GM23338 (cell line): ENCODE results near the gene CPSF4L. TPM values are rescaled to one million over a fixed set of nuclear protein-coding genes. Genes with fewer than 3 reads are reported as not detected.

Source experiments
- ATAC-seq: fragments of 200-7000 bp; cut with Tn5 transposase; 3 replicates; pipeline ENCODE4 v1.9.1; 2020
- DNase-seq: peaks from one replicate; pipeline ENCODE4 v3.0.0-alpha.2; 2015; ENCODE audit warnings: low spot score
- H2AFZ ChIP-seq: fragments of 200-600 bp; sonication (generic); 2 replicates; pipeline ENCODE4 v1.8.0; 2016; ENCODE audit warnings: antibody characterized with exemption, mild to moderate bottlenecking, moderate library complexity
- H3F3A ChIP-seq: fragments of 200-600 bp; sonication (generic); replicated peaks from 2 replicates; pipeline ENCODE4 v1.8.0; 2017; ENCODE audit warnings: antibody characterized with exemption, mixed run types, low read depth
- H3K27ac ChIP-seq: fragments of 200-600 bp; sonication (generic); 2 replicates; pipeline ENCODE4 v1.6.1; 2016; ENCODE audit warnings: low read depth
- H3K27me3 ChIP-seq: fragments of 200-600 bp; sonication (generic); 2 replicates; pipeline ENCODE4 v1.8.0; 2016; ENCODE audit warnings: mild to moderate bottlenecking, mixed run types, moderate library complexity; ENCODE audit not compliant: insufficient read depth
- H3K36me3 ChIP-seq: fragments of 200-600 bp; sonication (generic); 2 replicates; pipeline ENCODE4 v1.8.0; 2016; ENCODE audit warnings: mild to moderate bottlenecking; ENCODE audit not compliant: insufficient read depth
- H3K4me1 ChIP-seq: fragments of 200-600 bp; sonication (generic); 2 replicates; pipeline ENCODE4 v1.8.0; 2016; ENCODE audit warnings: mild to moderate bottlenecking, moderate library complexity; ENCODE audit not compliant: insufficient read depth
- H3K4me2 ChIP-seq: fragments of 200-600 bp; sonication (generic); 2 replicates; pipeline ENCODE4 v1.7.1; 2017; ENCODE audit warnings: mixed run types
- H3K4me3 ChIP-seq: fragments of 200-600 bp; sonication (generic); 2 replicates; pipeline ENCODE4 v1.6.1; 2016; ENCODE audit warnings: mixed run types
- H3K79me2 ChIP-seq: fragments of 200-600 bp; sonication (generic); replicated peaks from 2 replicates; pipeline ENCODE4 v1.8.0; 2017; ENCODE audit warnings: mild to moderate bottlenecking; ENCODE audit not compliant: insufficient read depth
- H3K9me2 ChIP-seq: fragments of 200-600 bp; sonication (generic); 2 replicates; pipeline ENCODE4 v1.8.0; 2017; ENCODE audit not compliant: insufficient read depth
- H4K20me1 ChIP-seq: fragments of 200-600 bp; sonication (generic); replicated peaks from 2 replicates; pipeline ENCODE4 v1.8.0; 2017; ENCODE audit warnings: mild to moderate bottlenecking; ENCODE audit not compliant: insufficient read depth
- H3K27ac Mint-ChIP-seq: 2 replicates; pipeline ENCODE4 v1.8.0; 2020; ENCODE audit warnings: inconsistent platforms, mild to moderate bottlenecking, moderate library complexity, mixed read lengths
- H3K27me3 Mint-ChIP-seq: 3 replicates; pipeline ENCODE4 v1.8.0; 2022; ENCODE audit warnings: low read depth, mild to moderate bottlenecking, moderate library complexity, mixed read lengths, inconsistent platforms; ENCODE audit not compliant: insufficient read depth, poor library complexity
- H3K36me3 Mint-ChIP-seq: 3 replicates; pipeline ENCODE4 v1.8.0; 2021; ENCODE audit warnings: low read depth, mild to moderate bottlenecking, inconsistent platforms, moderate library complexity, mixed read lengths
- H3K4me1 Mint-ChIP-seq: 3 replicates; pipeline ENCODE4 v1.8.0; 2020; ENCODE audit warnings: mild to moderate bottlenecking, inconsistent platforms, mixed read lengths
- H3K4me3 Mint-ChIP-seq: 3 replicates; pipeline ENCODE4 v1.8.0; 2021; ENCODE audit warnings: moderate library complexity, mild to moderate bottlenecking, inconsistent platforms, mixed read lengths
- H3K9me3 Mint-ChIP-seq: 3 replicates; pipeline ENCODE4 v1.8.0; 2020; ENCODE audit warnings: moderate library complexity, mild to moderate bottlenecking, inconsistent platforms, mixed read lengths
- EZH2 ChIP-seq: fragments of 200-600 bp; sonication (generic); IDR thresholded peaks from one replicate; pipeline ENCODE4 v1.8.0; 2017; ENCODE audit warnings: antibody characterized with exemption, mild to moderate bottlenecking, low read depth; ENCODE audit not compliant: unreplicated experiment
- polyA plus RNA-seq: library from polyadenylated mRNA; unstranded; fragments of >200 nt; fragmentation: Nextera tagmentation; extraction: Ambion mirVana; gene quantifications from 2 replicates; pipeline ENCODE4 v1.2.1, GENCODE V29; 2016
- total RNA-seq: library from RNA; depleted of rRNA; stranded (reverse); fragments of >200 nt; shearing (Covaris generic); gene quantifications from 2 replicates; pipeline ENCODE4 v1.2.3, GENCODE V29; 2014
- TF ChIP-seq, protein P1 (sequence below): IDR thresholded peaks from one replicate; pipeline ENCODE4 v1.6.1; 2018; ENCODE audit warnings: antibody characterized with exemption; ENCODE audit not compliant: unreplicated experiment
- TF ChIP-seq, protein P2 (sequence below), 2 experiments: fragments of 200-600 bp in 1 of 2; sonication (generic) in 1 of 2; conservative IDR thresholded peaks; 2 replicates each; pipeline versions ENCODE4 v1.5.1 to v1.6.1; 2016 to 2017; ENCODE audit warnings: antibody characterized with exemption in 2 of 2, low read depth in 2 of 2, mild to moderate bottlenecking in 2 of 2, moderate library complexity in 1 of 2
- TF ChIP-seq, protein P3 (sequence below): fragments of 250-450 bp; sonication (Bioruptor Pico); IDR thresholded peaks from 2 replicates; pipeline ENCODE4 v1.5.0; 2020; ENCODE audit warnings: mild to moderate bottlenecking, moderate library complexity
- TF ChIP-seq, protein P4 (sequence below): IDR thresholded peaks from 2 replicates; pipeline ENCODE4 v1.6.1; 2016; ENCODE audit warnings: antibody characterized with exemption

The CPSF4L gene
- total and polyA plus RNA-seq, 2 experiments from 2014 or later, result not detected

DNA sequence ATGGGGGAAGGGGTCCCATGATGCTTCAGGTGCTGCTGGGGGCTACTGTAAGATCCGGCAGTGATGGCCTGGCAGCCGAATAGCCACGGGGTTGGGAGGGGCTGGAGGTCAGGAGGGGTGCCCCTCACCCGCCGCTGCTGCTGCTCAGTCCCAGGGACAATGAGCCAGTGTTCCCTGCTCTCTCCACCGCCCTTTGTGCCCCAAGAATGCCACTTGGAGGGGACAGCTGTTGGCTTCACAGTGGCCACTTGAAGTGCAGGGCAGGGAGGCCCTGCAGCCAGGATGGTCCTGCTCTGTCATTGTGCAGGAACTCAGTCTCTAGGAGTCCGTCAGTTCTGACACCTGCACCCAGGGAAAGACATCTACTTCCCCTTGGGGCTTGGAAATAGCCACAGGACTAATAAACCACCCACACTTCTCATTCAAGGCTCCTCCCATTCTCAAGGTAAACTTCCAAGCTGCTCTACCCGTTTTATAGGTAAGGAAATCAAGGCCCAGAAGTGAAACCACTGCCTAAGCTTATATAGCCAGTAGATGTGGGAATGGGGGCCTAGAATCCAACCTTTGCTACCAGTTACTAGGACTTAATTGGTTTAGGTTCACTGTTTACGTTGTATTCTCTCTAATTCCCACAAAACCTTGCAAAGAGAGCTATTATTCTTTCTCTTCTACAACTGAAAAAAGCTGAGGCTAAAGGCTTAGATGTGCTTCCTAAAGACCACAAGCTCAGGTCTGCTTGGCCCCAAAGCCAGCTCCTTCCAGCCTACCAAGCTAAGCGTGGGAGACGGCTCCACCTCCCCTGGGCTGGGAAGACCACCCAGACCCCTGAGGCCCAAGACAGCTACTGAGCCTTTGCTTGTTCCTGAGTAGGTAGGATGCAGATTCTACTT lies 6.2 kb upstream of the CPSF4L start (continued):
- TF ChIP-seq, protein P1, sequence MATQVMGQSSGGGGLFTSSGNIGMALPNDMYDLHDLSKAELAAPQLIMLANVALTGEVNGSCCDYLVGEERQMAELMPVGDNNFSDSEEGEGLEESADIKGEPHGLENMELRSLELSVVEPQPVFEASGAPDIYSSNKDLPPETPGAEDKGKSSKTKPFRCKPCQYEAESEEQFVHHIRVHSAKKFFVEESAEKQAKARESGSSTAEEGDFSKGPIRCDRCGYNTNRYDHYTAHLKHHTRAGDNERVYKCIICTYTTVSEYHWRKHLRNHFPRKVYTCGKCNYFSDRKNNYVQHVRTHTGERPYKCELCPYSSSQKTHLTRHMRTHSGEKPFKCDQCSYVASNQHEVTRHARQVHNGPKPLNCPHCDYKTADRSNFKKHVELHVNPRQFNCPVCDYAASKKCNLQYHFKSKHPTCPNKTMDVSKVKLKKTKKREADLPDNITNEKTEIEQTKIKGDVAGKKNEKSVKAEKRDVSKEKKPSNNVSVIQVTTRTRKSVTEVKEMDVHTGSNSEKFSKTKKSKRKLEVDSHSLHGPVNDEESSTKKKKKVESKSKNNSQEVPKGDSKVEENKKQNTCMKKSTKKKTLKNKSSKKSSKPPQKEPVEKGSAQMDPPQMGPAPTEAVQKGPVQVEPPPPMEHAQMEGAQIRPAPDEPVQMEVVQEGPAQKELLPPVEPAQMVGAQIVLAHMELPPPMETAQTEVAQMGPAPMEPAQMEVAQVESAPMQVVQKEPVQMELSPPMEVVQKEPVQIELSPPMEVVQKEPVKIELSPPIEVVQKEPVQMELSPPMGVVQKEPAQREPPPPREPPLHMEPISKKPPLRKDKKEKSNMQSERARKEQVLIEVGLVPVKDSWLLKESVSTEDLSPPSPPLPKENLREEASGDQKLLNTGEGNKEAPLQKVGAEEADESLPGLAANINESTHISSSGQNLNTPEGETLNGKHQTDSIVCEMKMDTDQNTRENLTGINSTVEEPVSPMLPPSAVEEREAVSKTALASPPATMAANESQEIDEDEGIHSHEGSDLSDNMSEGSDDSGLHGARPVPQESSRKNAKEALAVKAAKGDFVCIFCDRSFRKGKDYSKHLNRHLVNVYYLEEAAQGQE, result no peak
- TF ChIP-seq, protein P2, sequence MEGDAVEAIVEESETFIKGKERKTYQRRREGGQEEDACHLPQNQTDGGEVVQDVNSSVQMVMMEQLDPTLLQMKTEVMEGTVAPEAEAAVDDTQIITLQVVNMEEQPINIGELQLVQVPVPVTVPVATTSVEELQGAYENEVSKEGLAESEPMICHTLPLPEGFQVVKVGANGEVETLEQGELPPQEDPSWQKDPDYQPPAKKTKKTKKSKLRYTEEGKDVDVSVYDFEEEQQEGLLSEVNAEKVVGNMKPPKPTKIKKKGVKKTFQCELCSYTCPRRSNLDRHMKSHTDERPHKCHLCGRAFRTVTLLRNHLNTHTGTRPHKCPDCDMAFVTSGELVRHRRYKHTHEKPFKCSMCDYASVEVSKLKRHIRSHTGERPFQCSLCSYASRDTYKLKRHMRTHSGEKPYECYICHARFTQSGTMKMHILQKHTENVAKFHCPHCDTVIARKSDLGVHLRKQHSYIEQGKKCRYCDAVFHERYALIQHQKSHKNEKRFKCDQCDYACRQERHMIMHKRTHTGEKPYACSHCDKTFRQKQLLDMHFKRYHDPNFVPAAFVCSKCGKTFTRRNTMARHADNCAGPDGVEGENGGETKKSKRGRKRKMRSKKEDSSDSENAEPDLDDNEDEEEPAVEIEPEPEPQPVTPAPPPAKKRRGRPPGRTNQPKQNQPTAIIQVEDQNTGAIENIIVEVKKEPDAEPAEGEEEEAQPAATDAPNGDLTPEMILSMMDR (conservative IDR thresholded peaks at IDR 0.05; ENCODE audit: low read depth in 2 of 2), result no peak

DNA sequence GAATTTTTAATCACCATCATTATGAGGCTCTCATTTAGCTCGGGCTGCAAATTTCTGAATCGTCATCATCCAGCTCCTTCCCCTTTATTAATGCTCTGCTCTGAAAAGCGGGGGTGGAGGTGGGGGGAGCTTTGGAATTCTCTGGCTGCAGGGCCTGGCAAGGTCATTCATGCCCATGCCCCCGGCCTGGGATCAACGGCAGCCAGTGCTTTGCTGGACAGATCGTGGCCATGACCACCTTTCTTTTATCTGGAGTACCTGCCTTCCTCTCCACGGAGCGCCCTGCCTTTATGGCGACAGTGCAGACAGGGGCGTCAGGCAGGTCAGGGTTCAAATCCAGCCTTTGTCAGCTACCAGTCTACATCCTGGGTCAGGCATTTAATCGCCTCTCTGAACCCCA lies 5.1 kb upstream of the CPSF4L start:
- Histone ChIP-seq H3K27me3 (peaks cover 4% of the 10 kb centered on the region; the same call in 1 of the 2 replicates), H3K4me3 (no peak overlapping the region), H3K36me3 (no peaks in the 10 kb centered on the region), H3K4me2 (no peak overlapping the region), H3F3A (peaks cover 4% of the 10 kb centered on the region; the same call in 1 of the 2 replicates), H3K9me2 (no peaks in the 10 kb centered on the region; the same call in 1 of the 2 replicates), H3K27ac (no peak overlapping the region), H3K4me1 (peaks cover 15% of the 10 kb centered on the region), H2AFZ (no peak overlapping the region), H3K79me2 (no peaks in the 10 kb centered on the region), H4K20me1 (no peaks in the 10 kb centered on the region)
- Mint-ChIP-seq H3K4me1 (peaks cover 17% of the 10 kb centered on the region), H3K27ac (no peak overlapping the region), H3K27me3 (peaks cover 22% of the 10 kb centered on the region), H3K36me3 (no peaks in the 10 kb centered on the region), H3K9me3 (no peaks in the 10 kb centered on the region), H3K4me3 (no peak overlapping the region)
- DNase-seq, result no peak
- ATAC-seq, result no peak
- TF ChIP-seq, protein P3, sequence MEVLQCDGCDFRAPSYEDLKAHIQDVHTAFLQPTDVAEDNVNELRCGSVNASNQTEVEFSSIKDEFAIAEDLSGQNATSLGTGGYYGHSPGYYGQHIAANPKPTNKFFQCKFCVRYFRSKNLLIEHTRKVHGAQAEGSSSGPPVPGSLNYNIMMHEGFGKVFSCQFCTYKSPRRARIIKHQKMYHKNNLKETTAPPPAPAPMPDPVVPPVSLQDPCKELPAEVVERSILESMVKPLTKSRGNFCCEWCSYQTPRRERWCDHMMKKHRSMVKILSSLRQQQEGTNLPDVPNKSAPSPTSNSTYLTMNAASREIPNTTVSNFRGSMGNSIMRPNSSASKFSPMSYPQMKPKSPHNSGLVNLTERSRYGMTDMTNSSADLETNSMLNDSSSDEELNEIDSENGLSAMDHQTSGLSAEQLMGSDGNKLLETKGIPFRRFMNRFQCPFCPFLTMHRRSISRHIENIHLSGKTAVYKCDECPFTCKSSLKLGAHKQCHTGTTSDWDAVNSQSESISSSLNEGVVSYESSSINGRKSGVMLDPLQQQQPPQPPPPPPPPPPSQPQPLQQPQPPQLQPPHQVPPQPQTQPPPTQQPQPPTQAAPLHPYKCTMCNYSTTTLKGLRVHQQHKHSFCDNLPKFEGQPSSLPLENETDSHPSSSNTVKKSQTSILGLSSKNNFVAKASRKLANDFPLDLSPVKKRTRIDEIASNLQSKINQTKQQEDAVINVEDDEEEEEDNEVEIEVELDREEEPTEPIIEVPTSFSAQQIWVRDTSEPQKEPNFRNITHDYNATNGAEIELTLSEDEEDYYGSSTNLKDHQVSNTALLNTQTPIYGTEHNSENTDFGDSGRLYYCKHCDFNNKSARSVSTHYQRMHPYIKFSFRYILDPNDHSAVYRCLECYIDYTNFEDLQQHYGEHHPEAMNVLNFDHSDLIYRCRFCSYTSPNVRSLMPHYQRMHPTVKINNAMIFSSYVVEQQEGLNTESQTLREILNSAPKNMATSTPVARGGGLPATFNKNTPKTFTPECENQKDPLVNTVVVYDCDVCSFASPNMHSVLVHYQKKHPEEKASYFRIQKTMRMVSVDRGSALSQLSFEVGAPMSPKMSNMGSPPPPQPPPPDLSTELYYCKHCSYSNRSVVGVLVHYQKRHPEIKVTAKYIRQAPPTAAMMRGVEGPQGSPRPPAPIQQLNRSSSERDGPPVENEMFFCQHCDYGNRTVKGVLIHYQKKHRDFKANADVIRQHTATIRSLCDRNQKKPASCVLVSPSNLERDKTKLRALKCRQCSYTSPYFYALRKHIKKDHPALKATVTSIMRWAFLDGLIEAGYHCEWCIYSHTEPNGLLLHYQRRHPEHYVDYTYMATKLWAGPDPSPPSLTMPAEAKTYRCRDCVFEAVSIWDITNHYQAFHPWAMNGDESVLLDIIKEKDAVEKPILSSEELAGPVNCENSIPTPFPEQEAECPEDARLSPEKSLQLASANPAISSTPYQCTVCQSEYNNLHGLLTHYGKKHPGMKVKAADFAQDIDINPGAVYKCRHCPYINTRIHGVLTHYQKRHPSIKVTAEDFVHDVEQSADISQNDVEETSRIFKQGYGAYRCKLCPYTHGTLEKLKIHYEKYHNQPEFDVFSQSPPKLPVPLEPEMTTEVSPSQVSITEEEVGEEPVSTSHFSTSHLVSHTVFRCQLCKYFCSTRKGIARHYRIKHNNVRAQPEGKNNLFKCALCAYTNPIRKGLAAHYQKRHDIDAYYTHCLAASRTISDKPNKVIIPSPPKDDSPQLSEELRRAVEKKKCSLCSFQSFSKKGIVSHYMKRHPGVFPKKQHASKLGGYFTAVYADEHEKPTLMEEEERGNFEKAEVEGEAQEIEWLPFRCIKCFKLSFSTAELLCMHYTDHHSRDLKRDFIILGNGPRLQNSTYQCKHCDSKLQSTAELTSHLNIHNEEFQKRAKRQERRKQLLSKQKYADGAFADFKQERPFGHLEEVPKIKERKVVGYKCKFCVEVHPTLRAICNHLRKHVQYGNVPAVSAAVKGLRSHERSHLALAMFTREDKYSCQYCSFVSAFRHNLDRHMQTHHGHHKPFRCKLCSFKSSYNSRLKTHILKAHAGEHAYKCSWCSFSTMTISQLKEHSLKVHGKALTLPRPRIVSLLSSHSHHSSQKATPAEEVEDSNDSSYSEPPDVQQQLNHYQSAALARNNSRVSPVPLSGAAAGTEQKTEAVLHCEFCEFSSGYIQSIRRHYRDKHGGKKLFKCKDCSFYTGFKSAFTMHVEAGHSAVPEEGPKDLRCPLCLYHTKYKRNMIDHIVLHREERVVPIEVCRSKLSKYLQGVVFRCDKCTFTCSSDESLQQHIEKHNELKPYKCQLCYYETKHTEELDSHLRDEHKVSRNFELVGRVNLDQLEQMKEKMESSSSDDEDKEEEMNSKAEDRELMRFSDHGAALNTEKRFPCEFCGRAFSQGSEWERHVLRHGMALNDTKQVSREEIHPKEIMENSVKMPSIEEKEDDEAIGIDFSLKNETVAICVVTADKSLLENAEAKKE (CRISPR knock-in tag), result no peak
- TF ChIP-seq, protein P1, result no peak
- TF ChIP-seq, protein P4, sequence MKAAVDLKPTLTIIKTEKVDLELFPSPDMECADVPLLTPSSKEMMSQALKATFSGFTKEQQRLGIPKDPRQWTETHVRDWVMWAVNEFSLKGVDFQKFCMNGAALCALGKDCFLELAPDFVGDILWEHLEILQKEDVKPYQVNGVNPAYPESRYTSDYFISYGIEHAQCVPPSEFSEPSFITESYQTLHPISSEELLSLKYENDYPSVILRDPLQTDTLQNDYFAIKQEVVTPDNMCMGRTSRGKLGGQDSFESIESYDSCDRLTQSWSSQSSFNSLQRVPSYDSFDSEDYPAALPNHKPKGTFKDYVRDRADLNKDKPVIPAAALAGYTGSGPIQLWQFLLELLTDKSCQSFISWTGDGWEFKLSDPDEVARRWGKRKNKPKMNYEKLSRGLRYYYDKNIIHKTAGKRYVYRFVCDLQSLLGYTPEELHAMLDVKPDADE, result no peak
- TF ChIP-seq EZH2, result no peak
